ENCODE results near the gene MRPS23. TPM values are rescaled to one million over a fixed set of nuclear protein-coding genes. Genes with fewer than 3 reads are reported as not detected.

Gene MRPS23
- polyA plus RNA-seq, 1 donor from 2014 or later, result 80.5 TPM

DNA sequence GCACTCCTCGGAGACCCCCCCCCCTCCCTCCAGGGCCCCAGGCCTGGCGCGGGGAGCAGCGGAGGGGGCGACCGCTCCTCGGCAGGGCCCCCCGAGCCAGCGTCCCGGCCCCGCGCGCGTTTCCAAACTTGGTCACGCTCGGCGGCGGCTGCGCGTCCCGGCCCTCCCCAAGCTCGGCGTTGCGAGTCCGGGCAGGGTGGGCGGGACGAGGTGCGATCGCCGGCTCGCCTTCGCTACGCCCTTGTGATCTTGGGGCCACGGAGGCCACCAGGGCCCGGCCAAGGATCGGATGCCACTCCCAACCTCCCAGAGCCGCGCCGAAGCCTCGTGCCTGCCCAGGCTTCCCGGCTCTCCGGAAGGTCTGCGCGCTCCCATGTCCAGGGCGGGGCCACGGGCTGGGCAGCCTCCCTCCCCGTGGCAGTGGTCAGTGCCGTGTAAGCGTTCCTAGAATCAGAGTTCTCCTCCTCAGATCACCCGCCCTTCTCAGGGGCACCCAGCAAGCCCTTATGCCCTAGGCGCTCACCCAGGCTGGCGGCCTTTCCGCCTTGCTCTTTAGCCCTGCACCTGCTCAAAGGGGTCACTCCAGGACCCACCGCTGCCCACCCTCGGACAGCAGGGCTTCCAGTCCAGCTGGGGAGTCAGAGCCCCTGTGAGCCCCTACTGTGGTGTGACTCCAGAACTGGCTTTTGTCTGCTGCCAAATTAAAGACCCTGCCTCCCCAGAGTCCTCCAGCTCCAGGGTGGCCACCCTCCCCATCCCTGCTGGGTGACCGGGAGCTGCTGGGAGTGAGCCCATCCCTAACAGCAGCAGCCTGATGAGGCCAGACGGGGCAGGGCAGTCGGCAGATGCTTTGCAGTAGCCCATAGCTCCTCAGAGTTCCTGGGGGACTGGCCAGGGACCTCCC lies 12.2 kb upstream of the MRPS23 start:
- TF ChIP-seq MXI1 (conservative IDR thresholded peaks at IDR 0.05; ENCODE audit: poor library complexity, severe bottlenecking) (no peak), CTCF (IDR thresholded peaks at IDR 0.05; ENCODE audit: poor library complexity, severe bottlenecking) (no peak), RAD21 (conservative IDR thresholded peaks at IDR 0.05) (no peak), POLR2AphosphoS5 (IDR thresholded peaks at IDR 0.05) (no peak)
- no peak overlapping the region for H3K4me2 ChIP-seq (ENCODE audit: low read length)
- H3K9me2 ChIP-seq (ENCODE audit: insufficient read depth, low read length), result no peaks in the 10 kb centered on the region
- no peaks in the 10 kb centered on the region for H3K9me3 ChIP-seq (ENCODE audit: low read length)
- no peak overlapping the region for H3K27ac ChIP-seq (ENCODE audit: low read length)
- no peaks in the 10 kb centered on the region for H3F3A ChIP-seq (ENCODE audit: insufficient read depth, low read length, poor library complexity, severe bottlenecking)
- peak overlapping the region; percentile 18 for H3K9ac ChIP-seq (ENCODE audit: low read length)
- H3K4me3 ChIP-seq (ENCODE audit: low read length), result peak overlapping the region; percentile 52
- H3K36me3 ChIP-seq (ENCODE audit: insufficient read depth, low read length), result no peaks in the 10 kb centered on the region
- H3K27me3 ChIP-seq (ENCODE audit: insufficient read depth, low read depth, low read length), result peaks cover 22% of the 10 kb centered on the region
- no peaks in the 10 kb centered on the region for H4K20me1 ChIP-seq (ENCODE audit: insufficient read depth)
- no peaks in the 10 kb centered on the region for H3K79me2 ChIP-seq (replicated peaks; ENCODE audit: insufficient read depth, low read length)
- no peak overlapping the region for H2AFZ ChIP-seq (ENCODE audit: low read depth, low read length)

- peak overlapping the region; percentile 52 for H3K4me3 ChIP-seq (ENCODE audit: low read length)
- H2AFZ ChIP-seq (ENCODE audit: low read depth, low read length), result no peak overlapping the region
- H3K79me2 ChIP-seq (replicated peaks; ENCODE audit: insufficient read depth, low read length), result no peaks in the 10 kb centered on the region
- H3K9me3 ChIP-seq (ENCODE audit: low read length), result no peaks in the 10 kb centered on the region
- no peak overlapping the region for H3K27ac ChIP-seq (ENCODE audit: low read length)
- no peak overlapping the region for H3K4me2 ChIP-seq (ENCODE audit: low read length)
- H3K9me2 ChIP-seq (ENCODE audit: insufficient read depth, low read length), result no peaks in the 10 kb centered on the region
- peaks cover 22% of the 10 kb centered on the region for H3K27me3 ChIP-seq (ENCODE audit: insufficient read depth, low read depth, low read length)
- no peak overlapping the region for H3K9ac ChIP-seq (ENCODE audit: low read length)
- H3F3A ChIP-seq (ENCODE audit: insufficient read depth, low read length, poor library complexity, severe bottlenecking), result no peaks in the 10 kb centered on the region
- TF ChIP-seq SMC3 (conservative IDR thresholded peaks at IDR 0.05; ENCODE audit: poor library complexity), result no peak
- no peak for TF ChIP-seq RAD21 (conservative IDR thresholded peaks at IDR 0.05)
- TF ChIP-seq TAF1 (IDR thresholded peaks at IDR 0.05; ENCODE audit: low read depth), result no peak
- no peak for TF ChIP-seq MXI1 (conservative IDR thresholded peaks at IDR 0.05; ENCODE audit: poor library complexity, severe bottlenecking)
- no peak for TF ChIP-seq CTCF (IDR thresholded peaks at IDR 0.05; ENCODE audit: poor library complexity, severe bottlenecking)
- TF ChIP-seq, protein P1, sequence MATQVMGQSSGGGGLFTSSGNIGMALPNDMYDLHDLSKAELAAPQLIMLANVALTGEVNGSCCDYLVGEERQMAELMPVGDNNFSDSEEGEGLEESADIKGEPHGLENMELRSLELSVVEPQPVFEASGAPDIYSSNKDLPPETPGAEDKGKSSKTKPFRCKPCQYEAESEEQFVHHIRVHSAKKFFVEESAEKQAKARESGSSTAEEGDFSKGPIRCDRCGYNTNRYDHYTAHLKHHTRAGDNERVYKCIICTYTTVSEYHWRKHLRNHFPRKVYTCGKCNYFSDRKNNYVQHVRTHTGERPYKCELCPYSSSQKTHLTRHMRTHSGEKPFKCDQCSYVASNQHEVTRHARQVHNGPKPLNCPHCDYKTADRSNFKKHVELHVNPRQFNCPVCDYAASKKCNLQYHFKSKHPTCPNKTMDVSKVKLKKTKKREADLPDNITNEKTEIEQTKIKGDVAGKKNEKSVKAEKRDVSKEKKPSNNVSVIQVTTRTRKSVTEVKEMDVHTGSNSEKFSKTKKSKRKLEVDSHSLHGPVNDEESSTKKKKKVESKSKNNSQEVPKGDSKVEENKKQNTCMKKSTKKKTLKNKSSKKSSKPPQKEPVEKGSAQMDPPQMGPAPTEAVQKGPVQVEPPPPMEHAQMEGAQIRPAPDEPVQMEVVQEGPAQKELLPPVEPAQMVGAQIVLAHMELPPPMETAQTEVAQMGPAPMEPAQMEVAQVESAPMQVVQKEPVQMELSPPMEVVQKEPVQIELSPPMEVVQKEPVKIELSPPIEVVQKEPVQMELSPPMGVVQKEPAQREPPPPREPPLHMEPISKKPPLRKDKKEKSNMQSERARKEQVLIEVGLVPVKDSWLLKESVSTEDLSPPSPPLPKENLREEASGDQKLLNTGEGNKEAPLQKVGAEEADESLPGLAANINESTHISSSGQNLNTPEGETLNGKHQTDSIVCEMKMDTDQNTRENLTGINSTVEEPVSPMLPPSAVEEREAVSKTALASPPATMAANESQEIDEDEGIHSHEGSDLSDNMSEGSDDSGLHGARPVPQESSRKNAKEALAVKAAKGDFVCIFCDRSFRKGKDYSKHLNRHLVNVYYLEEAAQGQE (IDR thresholded peaks at IDR 0.05; ENCODE audit: borderline replicate concordance), result no peak
- TF ChIP-seq EZH2 (IDR thresholded peaks at IDR 0.05; ENCODE audit: borderline replicate concordance, insufficient read depth, low read length, poor library complexity, severe bottlenecking), result no peak
- no peak for TF ChIP-seq POLR2AphosphoS5 (IDR thresholded peaks at IDR 0.05)
- no peak for TF ChIP-seq EP300 (conservative IDR thresholded peaks at IDR 0.05; ENCODE audit: poor library complexity, severe bottlenecking)
- H3K36me3 ChIP-seq (ENCODE audit: insufficient read depth, low read length), result no peaks in the 10 kb centered on the region
- H4K20me1 ChIP-seq (ENCODE audit: insufficient read depth), result no peaks in the 10 kb centered on the region
Observed at GRCh38 chr17:57861000-57861789, 11.4 kb upstream of the MRPS23 start.
